H1 (cell line): Measurements from ENCODE around the gene PSAP. TPM values are rescaled to one million over a fixed set of nuclear protein-coding genes. Genes with fewer than 3 reads are reported as not detected.

Experiments
- CTCF ChIA-PET: fragments of 300-600 bp; sonication (Branson Sonifier 250); formaldehyde crosslinking; loops from one replicate; lab custom pipeline; 2021; ENCODE audit not compliant: partially characterized antibody; lab: Charles Lee
- POLR2A ChIA-PET: fragments of 300-600 bp; sonication (Branson Sonifier 250); formaldehyde crosslinking; loops from one replicate; lab custom pipeline; 2021; ENCODE audit warnings: inconsistent platforms; ENCODE audit not compliant: partially characterized antibody; lab: Charles Lee
- DNase-seq, 2 experiments: peaks; one replicate each; pipeline versions ENCODE4 v3.0.0 to v3.0.0-alpha.2; 2010 to 2022; ENCODE audit warnings: low spot score in 2 of 2, low read depth in 1 of 2, mixed read lengths in 1 of 2
- FAIRE-seq: peaks from 2 replicates; lab custom pipeline; 2011; peaks lifted over from hg19 to GRCh38; lab: Jason Lieb, UNC
- H2AFZ ChIP-seq: 2 replicates; pipeline ENCODE4 v1.8.1; 2012; ENCODE audit warnings: low read length, inconsistent platforms
- H2AK5ac ChIP-seq: 2 replicates; pipeline ENCODE4 v1.6.1; 2013; ENCODE audit warnings: low read depth, low read length
- H2BK120ac ChIP-seq: replicated peaks from 2 replicates; pipeline ENCODE3; 2013; ENCODE audit warnings: low read depth, low read length, inconsistent platforms
- H2BK12ac ChIP-seq: 2 replicates; pipeline ENCODE4 v1.6.1; 2013; ENCODE audit warnings: low read depth, low read length
- H2BK15ac ChIP-seq: 2 replicates; pipeline ENCODE4 v1.6.1; 2013; ENCODE audit warnings: low read length
- H2BK20ac ChIP-seq: 2 replicates; pipeline ENCODE4 v1.6.1; 2013; ENCODE audit warnings: low read length
- H2BK5ac ChIP-seq: 2 replicates; pipeline ENCODE4 v1.6.1; 2013; ENCODE audit warnings: low read depth, low read length
- H3K14ac ChIP-seq: 2 replicates; pipeline ENCODE4 v1.6.1; 2013; ENCODE audit warnings: inconsistent platforms; ENCODE audit not compliant: insufficient read length
- H3K18ac ChIP-seq: 2 replicates; pipeline ENCODE4 v1.6.1; 2013; ENCODE audit warnings: low read length; ENCODE audit errors: extremely low read depth
- H3K23ac ChIP-seq: 2 replicates; pipeline ENCODE4 v1.6.1; 2013; ENCODE audit warnings: inconsistent platforms; ENCODE audit not compliant: insufficient read length
- H3K23me2 ChIP-seq: 2 replicates; pipeline ENCODE4 v1.6.1; 2013; ENCODE audit warnings: low read depth, low read length
- H3K27ac ChIP-seq: 2 replicates; pipeline ENCODE4 v1.6.1; 2011; ENCODE audit warnings: low read depth, low read length, inconsistent platforms
- H3K27me3 ChIP-seq, 4 experiments: replicated peaks in 1 of 4; 1 replicate in 1 of 4; 2 replicates in 3 of 4; pipeline versions ENCODE4 v1.6.1 to v1.8.1; 2011 to 2013; ENCODE audit warnings: low read length in 3 of 4, mild to moderate bottlenecking in 3 of 4, inconsistent platforms in 2 of 4, mixed read lengths in 2 of 4, moderate library complexity in 1 of 4; ENCODE audit not compliant: control insufficient read depth in 3 of 4, insufficient read depth in 3 of 4; ENCODE audit errors: extremely low read depth in 1 of 4
- H3K36me3 ChIP-seq, 4 experiments: 2 replicates each; pipeline versions ENCODE4 v1.6.1 to v1.8.1; 2011 to 2013; ENCODE audit warnings: mild to moderate bottlenecking in 4 of 4, low read length in 3 of 4, moderate library complexity in 2 of 4, control low read depth in 1 of 4, inconsistent platforms in 1 of 4; ENCODE audit not compliant: insufficient read depth in 4 of 4, control insufficient read depth in 2 of 4
- H3K4ac ChIP-seq: replicated peaks from 2 replicates; pipeline ENCODE3; 2013; ENCODE audit warnings: low read length, low read depth, mixed read lengths, inconsistent platforms; ENCODE audit not compliant: insufficient read length
- H3K4me1 ChIP-seq, 4 experiments: replicated peaks in 1 of 4; 1 replicate in 1 of 4; 2 replicates in 3 of 4; pipeline versions ENCODE4 v1.6.1 to v1.8.1; 2011 to 2013; ENCODE audit warnings: low read length in 3 of 4, inconsistent platforms in 2 of 4, mixed read lengths in 1 of 4; ENCODE audit not compliant: insufficient read depth in 4 of 4, control insufficient read depth in 3 of 4
- H3K4me2 ChIP-seq, 2 experiments: 2 replicates each; pipeline versions ENCODE4 v1.6.1 to v1.8.1; 2011 to 2013; ENCODE audit warnings: low read depth in 2 of 2, low read length in 2 of 2, control low read depth in 1 of 2, inconsistent platforms in 1 of 2, mild to moderate bottlenecking in 1 of 2; ENCODE audit not compliant: insufficient read depth in 1 of 2
- H3K4me3 ChIP-seq, 4 experiments: fragments of 200-600, 300-600 bp in 1 of 4; sonication (generic), shearing (Covaris generic), sonication (Bioruptor Twin) in 1 of 4; 2 replicates each; pipeline versions ENCODE4 v1.5.1 to v1.8.1; 2011 to 2016; ENCODE audit warnings: low read length in 4 of 4, low read depth in 3 of 4, control low read depth in 2 of 4, inconsistent platforms in 2 of 4, mild to moderate bottlenecking in 2 of 4, mixed read lengths in 1 of 4, moderate library complexity in 1 of 4; ENCODE audit not compliant: insufficient read depth in 2 of 4; ENCODE audit errors: extremely low read depth in 1 of 4
- H3K56ac ChIP-seq: replicated peaks from 2 replicates; pipeline ENCODE3; 2013; ENCODE audit warnings: low read depth, mild to moderate bottlenecking, mixed read lengths, low read length, inconsistent platforms; ENCODE audit not compliant: insufficient read length
- H3K79me1 ChIP-seq: 2 replicates; pipeline ENCODE4 v1.6.1; 2013; ENCODE audit warnings: low read depth, low read length, control low read depth
- H3K79me2 ChIP-seq, 2 experiments: 2 replicates each; pipeline versions ENCODE4 v1.6.1 to v1.8.1; 2012 to 2013; ENCODE audit warnings: low read length in 2 of 2, mild to moderate bottlenecking in 2 of 2, inconsistent platforms in 1 of 2; ENCODE audit not compliant: insufficient read depth in 2 of 2, control insufficient read depth in 1 of 2
- H3K9ac ChIP-seq, 4 experiments: replicated peaks in 1 of 4; 1 replicate in 1 of 4; 2 replicates in 3 of 4; pipeline versions ENCODE4 v1.6.1 to v1.8.1; 2011 to 2013; ENCODE audit warnings: low read depth in 3 of 4, low read length in 3 of 4, control low read depth in 2 of 4, mild to moderate bottlenecking in 2 of 4, moderate library complexity in 2 of 4, inconsistent platforms in 1 of 4; ENCODE audit errors: extremely low read depth in 1 of 4
- H3K9me3 ChIP-seq, 2 experiments: 2 replicates each; pipeline versions ENCODE4 v1.6.1 to v1.8.1; 2012 to 2013; ENCODE audit warnings: mild to moderate bottlenecking in 2 of 2, moderate library complexity in 2 of 2, control low read depth in 1 of 2, inconsistent platforms in 1 of 2, low read depth in 1 of 2, low read length in 1 of 2, mixed read lengths in 1 of 2; ENCODE audit not compliant: insufficient read depth in 2 of 2
- H4K20me1 ChIP-seq, 2 experiments: replicated peaks in 1 of 2; 2 replicates each; pipeline versions ENCODE3 to v1.8.1; 2011 to 2013; ENCODE audit warnings: inconsistent platforms in 2 of 2, low read length in 2 of 2, mild to moderate bottlenecking in 1 of 2; ENCODE audit not compliant: insufficient read depth in 2 of 2, control insufficient read depth in 1 of 2
- H4K5ac ChIP-seq: 2 replicates; pipeline ENCODE4 v1.6.1; 2013; ENCODE audit warnings: low read length, low read depth, mixed read lengths, inconsistent platforms; ENCODE audit not compliant: insufficient read length
- H4K8ac ChIP-seq: 2 replicates; pipeline ENCODE4 v1.8.0; 2013; ENCODE audit warnings: mild to moderate bottlenecking, moderate library complexity, low read length, inconsistent platforms; ENCODE audit not compliant: insufficient read depth; ENCODE audit errors: extremely low read depth
- H4K91ac ChIP-seq: replicated peaks from 2 replicates; pipeline ENCODE3; 2013; ENCODE audit warnings: low read length, mixed read lengths, inconsistent platforms; ENCODE audit not compliant: insufficient read length
- ASH2L ChIP-seq: fragments of 200-600, 300-600 bp; sonication (generic); IDR thresholded peaks from one replicate; pipeline ENCODE4 v1.7.1; 2017; ENCODE audit warnings: low read length
- BCL11A ChIP-seq, 2 experiments: IDR thresholded peaks; one replicate each; pipeline ENCODE4 v1.6.1; 2011; ENCODE audit warnings: low read depth in 2 of 2, low read length in 2 of 2, mild to moderate bottlenecking in 2 of 2
- CREB1 ChIP-seq: IDR thresholded peaks from 2 replicates; pipeline ENCODE4 v1.6.1; 2012; ENCODE audit warnings: inconsistent platforms
- EP300 ChIP-seq, 2 experiments: IDR thresholded peaks; 1 replicate in 1 of 2; 2 replicates in 1 of 2; pipeline ENCODE4 v1.6.1; 2011 to 2012; ENCODE audit warnings: low read depth in 2 of 2, low read length in 2 of 2, mild to moderate bottlenecking in 2 of 2, borderline replicate concordance in 1 of 2, inconsistent platforms in 1 of 2, moderate library complexity in 1 of 2
- HDAC2 ChIP-seq, 2 experiments: fragments of 300-600 bp in 1 of 2; sonication (generic) in 1 of 2; IDR thresholded peaks; 2 replicates each; pipeline ENCODE4 v1.6.1; 2011 to 2012; ENCODE audit warnings: low read depth in 2 of 2, low read length in 2 of 2, mild to moderate bottlenecking in 2 of 2, moderate library complexity in 2 of 2, borderline replicate concordance in 1 of 2, inconsistent platforms in 1 of 2
- MAX ChIP-seq: IDR thresholded peaks from 2 replicates; pipeline ENCODE4 v1.6.1; 2012; ENCODE audit warnings: inconsistent platforms
- NANOG ChIP-seq: IDR thresholded peaks from 2 replicates; pipeline ENCODE4 v1.6.1; 2011; ENCODE audit warnings: low read length, low read depth, mild to moderate bottlenecking, inconsistent platforms; ENCODE audit not compliant: insufficient read depth, poor library complexity, severe bottlenecking
- RFX5 ChIP-seq: IDR thresholded peaks from 2 replicates; pipeline ENCODE4 v1.6.1; 2011; ENCODE audit warnings: low read depth, low read length, improper control_type of control experiment, borderline replicate concordance
- USF2 ChIP-seq: IDR thresholded peaks from 2 replicates; pipeline ENCODE4 v1.6.1; 2011; ENCODE audit warnings: low read length, improper control_type of control experiment
- ZNF274 ChIP-seq: IDR thresholded peaks from 2 replicates; pipeline ENCODE4 v1.7.0; 2012; ENCODE audit warnings: low read length, borderline replicate concordance; ENCODE audit errors: extremely low read depth
- WGBS, 2 experiments: shearing (Covaris generic) in 1 of 2; methylation state at CpG; one replicate each; pipeline versions ENCODE4 v1.1.6 to v1.1.7; 2013 to 2015; ENCODE audit warnings: low lambda C conversion rate in 2 of 2, mixed read lengths in 2 of 2, inconsistent platforms in 1 of 2, low coverage in 1 of 2, missing lambda C conversion rate in 1 of 2; ENCODE audit not compliant: insufficient replicate concordance in 2 of 2, insufficient coverage in 1 of 2, insufficient read length in 1 of 2; ENCODE audit errors: extremely low coverage in 1 of 2, missing lambda C conversion rate in 1 of 2; 5-methylcytosine and 5-hydroxymethylcytosine counted together
- polyA plus RNA-seq, 7 experiments: library from polyadenylated mRNA; depleted of rRNA in 3 of 7; stranded (reverse) in 5 of 7; unstranded in 2 of 7; fragments of >200 nt in 5 of 7; fragments of 200-250 nt in 2 of 7; gene quantifications; 1 replicate in 5 of 7; 2 replicates in 1 of 7; 4 replicates in 1 of 7; pipeline versions ENCODE4 v1.2.1 to v1.2.3, GENCODE V29; 2011 to 2013; ENCODE audit warnings: missing spikeins in 2 of 7, mixed read lengths in 2 of 7
- total RNA-seq: library from RNA; stranded (reverse); fragmentation: NEBNext Ultra II Directional; extraction: Animal tissue kit (Norgen Biotek cat#: 25700); gene quantifications from 2 replicates; pipeline ENCODE4 v1.2.1, GENCODE V29; 2021
- TF ChIP-seq, protein P1 (sequence below): IDR thresholded peaks from 2 replicates; pipeline ENCODE4 v1.6.1; 2011; ENCODE audit warnings: low read depth, mild to moderate bottlenecking, low read length; ENCODE audit not compliant: insufficient read depth

PSAP gene
- total and polyA plus RNA-seq, 2 of the 8 experiments (the other 6 are each of a cell fraction or from before 2014, with no cell fraction given): 386 to 504 TPM

DNA sequence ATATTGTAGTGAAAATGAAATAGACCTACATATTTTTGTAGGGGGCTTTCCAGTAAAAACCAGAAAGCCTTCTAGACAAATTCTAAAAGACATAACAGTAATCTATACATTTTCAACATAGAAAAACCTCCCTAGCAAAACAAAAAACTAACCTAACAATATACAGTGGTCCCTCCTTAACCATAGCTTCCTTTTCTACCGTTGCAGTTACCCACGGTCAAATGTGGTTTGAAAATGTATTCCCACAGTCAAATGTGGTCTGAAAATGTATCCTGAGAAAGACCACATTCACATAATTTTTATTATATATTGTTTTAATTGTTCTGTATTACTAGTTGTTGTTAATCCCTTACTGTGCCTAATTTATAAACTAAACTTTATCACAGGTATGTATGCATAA is 6.4 kb downstream of the PSAP start:
- Histone ChIP-seq H3K79me1 (peaks cover 5% of the 10 kb centered on the region; the same call in 1 of the 2 replicates), H3K4me3 (no peak overlapping the region), H4K91ac (no peak overlapping the region), H2BK20ac (no peak overlapping the region), H4K20me1 (peaks cover 29 to 33% of the 10 kb centered on the region in 2 experiments), H3K4me2 (no peak overlapping the region), H3K23me2 (0 out of 2 replicates have a peak, but pooled peaks cover 2% of the 10 kb centered on the region), H2BK12ac (no peak overlapping the region), H2BK15ac (no peak overlapping the region), H2BK5ac (no peak overlapping the region), H3K36me3 (no peaks in the 10 kb centered on the region), H3K27me3 (no peaks in the 10 kb centered on the region), H2BK120ac (no peak overlapping the region), H3K79me2 (peaks cover 46 to 97% of the 10 kb centered on the region in 2 experiments), H2AK5ac (no peak overlapping the region), H3K18ac (no peak overlapping the region), H3K9me3 (no peaks in the 10 kb centered on the region), H3K9ac (no peak overlapping the region), H3K4ac (no peak overlapping the region), H2AFZ (no peak overlapping the region), H3K4me1 (peaks cover 8 to 17% (median 12%) of the 10 kb centered on the region in 4 experiments; a peak in 6 of 7 replicates), H4K8ac (no peak overlapping the region), H4K5ac (no peak overlapping the region), H3K14ac (no peak overlapping the region), H3K23ac (no peak overlapping the region), H3K56ac (no peak overlapping the region), H3K27ac (no peak overlapping the region)
- DNase-seq: no peak
- WGBS, 2 experiments: 90% methylated on average over 2 of the region's 2 CpGs; no CpG with 5 or more reads in 1 of the 2 experiments
- no peak for FAIRE-seq
- ChIA-PET CTCF (interaction anchor here (0.7 to 1.8 kb wide), 3 partner anchors 8 to 136 kb away, joined by 3 to 5 read pairs (median 4); no protein-coding TSS in a partner anchor), POLR2A (no interaction called here)
- TF ChIP-seq, protein P1, sequence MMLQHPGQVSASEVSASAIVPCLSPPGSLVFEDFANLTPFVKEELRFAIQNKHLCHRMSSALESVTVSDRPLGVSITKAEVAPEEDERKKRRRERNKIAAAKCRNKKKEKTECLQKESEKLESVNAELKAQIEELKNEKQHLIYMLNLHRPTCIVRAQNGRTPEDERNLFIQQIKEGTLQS: no peak
- TF ChIP-seq HDAC2 (IDR thresholded peaks at IDR 0.05; ENCODE audit: borderline replicate concordance in 1 of 2, low read depth in 2 of 2, low read length in 2 of 2): no peak
- TF ChIP-seq MAX: no peak
- TF ChIP-seq NANOG: no peak
- TF ChIP-seq BCL11A (IDR thresholded peaks at IDR 0.05; ENCODE audit: low read depth in 2 of 2, low read length in 2 of 2): no peak
- no peak for TF ChIP-seq RFX5
- no peak for TF ChIP-seq USF2
- TF ChIP-seq EP300 (IDR thresholded peaks at IDR 0.05; ENCODE audit: borderline replicate concordance in 1 of 2, low read depth in 2 of 2, low read length in 2 of 2): no peak
- TF ChIP-seq CREB1: no peak
- no peak for TF ChIP-seq ZNF274
- no peak for TF ChIP-seq ASH2L
